HepG2 (cell line): ENCODE results near the gene ZP2. TPM values are rescaled to one million over a fixed set of nuclear protein-coding genes. Genes with fewer than 3 reads are reported as not detected.

Experiments used
- ATAC-seq: fragments of 200-7000 bp; cut with Tn5 transposase; 3 replicates; pipeline ENCODE4 v1.9.1; 2020; ENCODE audit warnings: mild to moderate bottlenecking, moderate library complexity
- BruUV-seq: library from RNA; stranded (reverse); fragments of 400-500 nt; replicated peaks from 2 replicates; lab custom pipeline; 2021; lab: Mats Ljungman, UMichigan
- CTCF ChIA-PET: fragments of 300-600 bp; formaldehyde crosslinking; extraction: SDS; loops from one replicate; lab custom pipeline; 2021; ENCODE audit warnings: low total read pairs, inconsistent platforms, low intra/inter-chr PET ratio; lab: Yijun Ruan, JAX
- POLR2A ChIA-PET: fragments of 350-600 bp; sonication (Branson Sonifier 250); formaldehyde crosslinking; loops from one replicate; lab custom pipeline; 2020; ENCODE audit warnings: antibody characterized with exemption, inconsistent platforms; lab: Yijun Ruan, JAX
- DNase-seq: peaks from one replicate; pipeline ENCODE4 v3.0.0-alpha.2; 2015; ENCODE audit warnings: low spot score
- FAIRE-seq: peaks from 3 replicates; lab custom pipeline; 2011; peaks lifted over from hg19 to GRCh38; lab: Jason Lieb, UNC
- H2AFZ ChIP-seq: one replicate; pipeline ENCODE4 v1.6.1; 2011; ENCODE audit warnings: low read length, inconsistent platforms
- H3K27ac ChIP-seq: fragments of 300-600 bp; 3 replicates; pipeline ENCODE4 v1.8.0; 2011; ENCODE audit warnings: mixed run types, mild to moderate bottlenecking, mixed read lengths, low read length, inconsistent platforms; ENCODE audit not compliant: insufficient read depth; ENCODE audit errors: extremely low read length
- H3K27me3 ChIP-seq, 2 experiments: fragments of 200-600 bp in 1 of 2; 2 replicates in 1 of 2; 3 replicates in 1 of 2; pipeline versions ENCODE4 v1.6.0 to v1.8.0; 2011; ENCODE audit warnings: low read length in 2 of 2, mild to moderate bottlenecking in 2 of 2, moderate library complexity in 2 of 2, inconsistent platforms in 1 of 2; ENCODE audit not compliant: insufficient read depth in 2 of 2, control insufficient read depth in 1 of 2
- H3K36me3 ChIP-seq, 2 experiments: fragments of 200-600 bp in 1 of 2; replicated peaks in 1 of 2; 2 replicates in 1 of 2; 3 replicates in 1 of 2; pipeline versions ENCODE4 v1.5.1 to v1.8.0; 2011; ENCODE audit warnings: low read length in 2 of 2, inconsistent platforms in 1 of 2; ENCODE audit not compliant: insufficient read depth in 2 of 2, control insufficient read depth in 1 of 2
- H3K4me1 ChIP-seq: 2 replicates; pipeline ENCODE4 v1.5.1; 2012; ENCODE audit warnings: low read length, inconsistent platforms; ENCODE audit not compliant: insufficient read depth
- H3K4me2 ChIP-seq: 2 replicates; pipeline ENCODE4 v1.6.0; 2011; ENCODE audit warnings: low read depth, low read length, inconsistent platforms
- H3K4me3 ChIP-seq, 3 experiments: fragments of 200-600 bp in 1 of 3; sonication (generic), shearing (Covaris generic) in 1 of 3; replicated peaks in 1 of 3; 2 replicates each; pipeline ENCODE4 v1.5.1; 2011 to 2016; ENCODE audit warnings: low read length in 3 of 3, inconsistent platforms in 2 of 3, low read depth in 2 of 3, mild to moderate bottlenecking in 2 of 3, control low read depth in 1 of 3, mixed read lengths in 1 of 3; ENCODE audit not compliant: insufficient read depth in 1 of 3
- H3K79me2 ChIP-seq: one replicate; pipeline ENCODE4 v1.6.1; 2011; ENCODE audit warnings: low read length, inconsistent platforms; ENCODE audit not compliant: insufficient read depth
- H3K9ac ChIP-seq: 2 replicates; pipeline ENCODE4 v1.6.0; 2011; ENCODE audit warnings: mild to moderate bottlenecking, low read depth, low read length, inconsistent platforms; ENCODE audit not compliant: insufficient read depth
- H3K9me3 ChIP-seq: 2 replicates; pipeline ENCODE4 v1.5.1; 2012; ENCODE audit warnings: mild to moderate bottlenecking, low read length
- H4K20me1 ChIP-seq: 2 replicates; pipeline ENCODE4 v1.6.0; 2011; ENCODE audit warnings: inconsistent platforms, mild to moderate bottlenecking, low read length, moderate library complexity; ENCODE audit not compliant: insufficient read depth
- MIER3 ChIP-seq: IDR thresholded peaks from 2 replicates; pipeline ENCODE4 v1.6.1; 2016; ENCODE audit warnings: missing compliant biosample characterization, borderline replicate concordance
- MXD1 ChIP-seq: sonication (generic); formaldehyde crosslinking; IDR thresholded peaks from 2 replicates; pipeline ENCODE4 v1.4.0; 2020; ENCODE audit warnings: mild to moderate bottlenecking, missing genetic modification reagents
- MYC ChIP-seq: sonication (generic); formaldehyde crosslinking; IDR thresholded peaks from 2 replicates; pipeline ENCODE4 v1.9.0; 2021; ENCODE audit warnings: missing genetic modification reagents, borderline replicate concordance
- NFYB ChIP-seq: sonication (generic); formaldehyde crosslinking; IDR thresholded peaks from 2 replicates; pipeline ENCODE4 v1.4.0; 2020; ENCODE audit warnings: missing genetic modification reagents
- PLRG1 ChIP-seq: fragments of 450-650 bp; conservative IDR thresholded peaks from 2 replicates; pipeline ENCODE4 v1.6.1; 2016
- RERE ChIP-seq: IDR thresholded peaks from 2 replicates; pipeline ENCODE4 v1.6.1; 2016; ENCODE audit warnings: low read depth, missing genetic modification reagents, missing compliant biosample characterization
- SALL1 ChIP-seq: sonication (generic); formaldehyde crosslinking; IDR thresholded peaks from 2 replicates; pipeline ENCODE4 v1.8.0; 2022; ENCODE audit warnings: mild to moderate bottlenecking, missing genetic modification reagents
- ZBTB7A ChIP-seq: sonication (generic); formaldehyde crosslinking; IDR thresholded peaks from 2 replicates; pipeline ENCODE4 v1.8.0; 2022; ENCODE audit warnings: mild to moderate bottlenecking, missing genetic modification reagents
- ZKSCAN1 ChIP-seq: fragments of 150-350 bp; IDR thresholded peaks from 2 replicates; pipeline ENCODE4 v1.6.1; 2014; ENCODE audit warnings: low read length
- ZNF274 ChIP-seq: sonication (generic); formaldehyde crosslinking; IDR thresholded peaks from 2 replicates; pipeline ENCODE4 v1.5.1; 2020; ENCODE audit warnings: mild to moderate bottlenecking, missing genetic modification reagents
- ZNF343 ChIP-seq: sonication (generic); formaldehyde crosslinking; IDR thresholded peaks from 2 replicates; pipeline ENCODE4 v1.4.0; 2020; ENCODE audit warnings: mild to moderate bottlenecking, missing genetic modification reagents
- ZNF414 ChIP-seq: sonication (generic); formaldehyde crosslinking; IDR thresholded peaks from 2 replicates; pipeline ENCODE4 v1.5.0; 2020; ENCODE audit warnings: missing genetic modification reagents
- ZNF572 ChIP-seq: sonication (generic); formaldehyde crosslinking; IDR thresholded peaks from 2 replicates; pipeline ENCODE4 v1.5.1; 2020; ENCODE audit warnings: mild to moderate bottlenecking, missing genetic modification reagents
- WGBS: methylation state at CpG from one replicate; pipeline ENCODE4 v1.1.6; 2017; ENCODE audit warnings: low lambda C conversion rate; 5-methylcytosine and 5-hydroxymethylcytosine counted together
- in situ Hi-C: cut with HindIII; loops from 2 replicates; pipeline ENCODE4 v1.10.0; 2017; ENCODE audit warnings: low pct_unique_long_range_greater_than_20kb; ENCODE audit not compliant: extremely low pct_ligation_motif_present
- intact Hi-C: fragments of 100-400 bp; cut with micrococcal nuclease; formaldehyde crosslinking; loops from one replicate; pipeline ENCODE4 v1.10.0; 2022; ENCODE audit not compliant: unreplicated experiment
- polyA plus RNA-seq, 8 experiments: library from polyadenylated mRNA; depleted of rRNA in 3 of 8; stranded (reverse) in 7 of 8; unstranded in 1 of 8; fragments of >200 nt; fragmentation: Illumina TruSeq in 4 of 8; extraction: Trizol in 4 of 8; gene quantifications; 2 replicates each; pipeline versions ENCODE4 v1.2.1 to v1.2.3, GENCODE V29; 2011 to 2016; ENCODE audit warnings: low read depth in 4 of 8, missing spikeins in 1 of 8, mixed read lengths in 1 of 8; ENCODE audit not compliant: insufficient read depth in 1 of 8
- total RNA-seq, 5 experiments: library from RNA; depleted of rRNA; stranded (reverse); fragments of >200 nt; fragmentation: Illumina TruSeq; extraction: Trizol; gene quantifications; 2 replicates each; pipeline ENCODE4 v1.2.3, GENCODE V29; 2016; ENCODE audit warnings: low read depth in 1 of 5

ZP2 gene
- total and polyA plus RNA-seq, 2 of the 13 experiments (the other 11 are each of a cell fraction or from before 2014, with no cell fraction given): not detected

- TF ChIP-seq ZBTB7A (CRISPR knock-in tag): 0 out of 2 replicates have a peak, but pooled peaks have one; percentile 41
- TF ChIP-seq ZNF274 (CRISPR knock-in tag): 0 out of 2 replicates have a peak, but pooled peaks have one; percentile 26
- TF ChIP-seq MIER3: no peak
- TF ChIP-seq SALL1: peak; percentile 47; the same call in 1 of the 2 replicates
- TF ChIP-seq NFYB: no peak
- TF ChIP-seq ZNF572 (CRISPR knock-in tag): 0 out of 2 replicates have a peak, but pooled peaks have one; percentile 49
- no peak for TF ChIP-seq ZKSCAN1
Observed at GRCh38 chr16:21159281-21159951, 52.0 kb downstream of the ZP2 start (continued).

- ChIA-PET CTCF (interaction anchor here (0.7 to 4.0 kb wide), 3 partner anchors 120 to 142 kb away, joined by 3 to 60 read pairs (median 4); partner anchors contain the start of gene CRYM), POLR2A (interaction anchor here (1.1 to 1.8 kb wide), 2 partner anchors 29 to 142 kb away, joined by 5 to 12 read pairs; no protein-coding TSS in a partner anchor)
- H3K4me3 ChIP-seq: peak within 1 kb of the TSS; percentile 79 to 88 (median 80)
- no TSS peak for BruUV-seq
- DNase-seq (peak; percentile 33), FAIRE-seq (no peak), ATAC-seq (peak; percentile 93)
- no peaks in the 10 kb centered on the region for H3K9me3 ChIP-seq
- no peak within 1 kb of the TSS for H2AFZ ChIP-seq
- intact Hi-C loops: loop anchor here (5.0 to 10.0 kb wide), 2 partner anchors 189 to 396 kb away; no protein-coding TSS in a partner anchor
- H3K4me2 ChIP-seq: peak within 1 kb of the TSS; percentile 98
- 4% methylated on average over 36 of the region's 59 CpGs for WGBS
- in situ Hi-C loops: loop anchor here (5.0 to 25.0 kb wide), 3 partner anchors 144 to 1179 kb away; no protein-coding TSS in a partner anchor
- no peaks in the 10 kb centered on the region for H3K36me3 ChIP-seq
- H3K4me1 ChIP-seq: peaks cover 33% of the 10 kb centered on the region
- H3K27me3 ChIP-seq: peaks cover 2 to 18% of the 10 kb centered on the region in 2 experiments; a peak in 2 of 5 replicates
- H3K9ac ChIP-seq: peak within 1 kb of the TSS; percentile 48
- no peaks in the 10 kb centered on the region for H3K79me2 ChIP-seq
- H3K27ac ChIP-seq: no peak within 1 kb of the TSS
- no peaks in the 10 kb centered on the region for H4K20me1 ChIP-seq
- TF ChIP-seq ZNF343 (0 out of 2 replicates have a peak, but pooled peaks have one; percentile 70), RERE (CRISPR knock-in tag) (no peak), PLRG1 (no peak), ZNF414 (CRISPR knock-in tag) (no peak), MYC (CRISPR knock-in tag) (peak; percentile 45; the same call in 1 of the 2 replicates), MXD1 (0 out of 2 replicates have a peak, but pooled peaks have one; percentile 17)
Observed at GRCh38 chr16:21158208-21159110, 52.9 kb downstream of the ZP2 start, which contains the start of gene LDAF1. LDAF1 (plus strand) TSS chr16:21158674; CDS start chr16:21161183, 2,509 bp downstream.
